Measurements from ENCODE around the gene SCD5.

SCD5 gene

DNA sequence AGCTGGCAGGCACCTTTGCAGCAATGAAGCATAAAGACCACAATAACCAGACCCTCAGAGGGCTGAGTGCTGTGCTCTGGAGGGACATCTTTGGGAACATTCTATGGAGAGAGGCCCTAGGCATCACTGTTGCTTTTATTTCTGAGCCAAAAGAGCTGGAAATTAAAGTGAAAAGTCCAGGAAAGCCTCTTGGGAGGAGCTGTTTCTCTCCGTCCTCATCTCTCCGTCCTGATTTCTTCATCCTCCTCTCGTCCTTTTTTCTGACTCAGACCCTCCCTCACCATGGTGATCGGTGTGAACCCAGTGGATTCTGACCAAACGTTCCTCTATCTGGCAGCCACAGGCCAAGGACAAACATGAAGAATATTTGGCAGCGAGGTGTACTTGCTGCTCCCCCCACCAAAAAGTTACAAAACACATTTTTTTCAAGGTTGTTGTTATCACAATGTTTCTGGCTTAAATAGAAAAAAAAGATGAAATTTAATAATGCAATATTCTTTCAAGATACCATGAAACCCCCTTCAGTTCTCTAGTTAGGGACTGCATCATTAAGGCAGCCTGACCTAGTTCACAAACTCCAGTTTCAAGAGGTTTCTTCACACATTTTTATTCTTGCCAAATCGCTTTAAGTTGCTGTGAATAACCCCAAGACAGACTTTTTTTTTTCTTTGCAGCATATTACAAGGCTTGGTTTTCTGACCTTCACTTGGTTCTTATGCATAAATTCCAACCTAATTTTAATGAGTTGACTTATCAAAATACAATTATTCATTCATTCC is 80.2 kb downstream of the SCD5 start:
- no peak for DNase-seq

DNA sequence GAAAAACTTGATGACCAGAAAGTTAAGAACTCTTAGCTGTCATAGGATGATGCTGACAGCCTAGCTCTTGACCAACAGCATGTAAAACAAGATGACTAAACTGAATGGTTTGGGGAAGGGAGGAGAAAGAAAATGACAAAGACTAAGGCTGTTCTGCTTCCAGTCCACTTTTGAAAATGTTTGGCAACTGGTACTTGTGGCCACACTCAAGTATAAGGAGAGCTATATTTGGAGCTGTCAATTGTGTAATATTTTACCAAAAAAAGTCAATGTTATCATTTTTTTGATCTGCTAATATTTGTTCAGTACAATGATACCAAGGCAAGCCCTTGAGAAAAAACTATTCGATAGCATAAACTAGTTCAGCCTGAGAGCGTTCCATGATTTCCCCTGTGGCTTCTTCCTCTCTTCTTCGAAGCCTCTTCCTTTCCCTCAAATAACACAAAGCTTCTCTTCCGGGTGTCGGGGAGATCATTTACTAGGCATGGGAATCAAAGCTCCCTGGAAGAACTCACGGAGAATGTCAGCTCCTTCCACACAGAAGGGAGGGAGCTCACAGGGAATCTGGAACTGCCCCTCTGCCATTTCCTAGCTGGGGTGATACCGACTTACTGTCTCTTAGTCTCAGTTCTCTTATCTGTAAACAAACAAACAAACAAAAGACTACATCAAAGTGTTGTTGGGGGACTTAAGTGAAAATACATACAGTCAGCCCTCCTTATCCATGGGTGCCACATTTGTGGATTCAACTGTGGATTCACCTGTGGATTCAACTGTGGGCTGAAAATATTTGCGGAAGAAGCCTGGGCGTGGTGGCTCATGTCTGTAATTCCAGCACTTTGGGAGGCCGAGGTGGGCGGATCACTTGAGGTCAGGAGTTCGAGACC is 82.6 kb downstream of the SCD5 start:
- DNase-seq = no peak

- no peak for DNase-seq
These were observed 84.7 kb downstream of the SCD5 start for GRCh38 chr4:82713856-82714255.

GRCh38 chr4:82712561-82712960 is 86.0 kb downstream of the SCD5 start:
- DNase-seq = no peak

GRCh38 chr4:82711158-82711785 is 87.3 kb downstream of the SCD5 start:
- peak; percentile 32 for DNase-seq

DNA sequence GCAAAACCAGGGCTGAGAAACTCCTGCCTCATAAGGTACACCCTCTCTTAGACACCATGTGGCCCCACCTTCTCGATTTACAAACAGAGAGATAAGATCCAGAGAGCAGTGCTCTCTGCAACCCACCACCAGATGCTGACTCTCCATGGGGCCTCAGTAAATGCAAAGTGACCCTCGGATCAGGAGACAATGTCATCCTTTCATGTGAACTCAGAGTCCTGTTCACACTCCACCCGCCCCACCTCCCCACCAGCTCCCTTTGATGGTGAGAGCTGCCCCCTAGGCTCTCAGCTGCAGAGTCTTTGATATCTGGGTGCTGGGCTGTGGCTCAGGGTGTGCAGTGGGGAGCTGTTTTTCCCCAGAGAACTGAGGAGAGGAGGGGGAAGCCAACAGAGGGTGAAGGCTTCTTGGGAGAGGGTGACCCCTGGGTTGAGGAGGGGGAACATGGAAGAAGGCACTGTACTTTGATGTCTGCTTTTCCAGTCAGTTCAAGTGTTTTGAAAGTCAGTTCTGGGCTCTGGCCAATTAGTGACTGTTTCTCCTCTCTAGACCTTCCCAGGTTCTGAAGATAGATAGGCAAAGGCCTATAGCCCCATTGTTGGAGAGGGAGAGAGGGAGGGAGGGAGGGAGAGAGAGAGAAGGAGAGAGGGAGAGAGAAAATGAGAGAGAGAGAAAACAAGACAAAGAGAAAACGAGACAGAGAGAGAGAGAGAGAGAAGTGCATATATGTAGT is 88.2 kb downstream of the SCD5 start:
- DNase-seq = peak; percentile 83

DNA sequence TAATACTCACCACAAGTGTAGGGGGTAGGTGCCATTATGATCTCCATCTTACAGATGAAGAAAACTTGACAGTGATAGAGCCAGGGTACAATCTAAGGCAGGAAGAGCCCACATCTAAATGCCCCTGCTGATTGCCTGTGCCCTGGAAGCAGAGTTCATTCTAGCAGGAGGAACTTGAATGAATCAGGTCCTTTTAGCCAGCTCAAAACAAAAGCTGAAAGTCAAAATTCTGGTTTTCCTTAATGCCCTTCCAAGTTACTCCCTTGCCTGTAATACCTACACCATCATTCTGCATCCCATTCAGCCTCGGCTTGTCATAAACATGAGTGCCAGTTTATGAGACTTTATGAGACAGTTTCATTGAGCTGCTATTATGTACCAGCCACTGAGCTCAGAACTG is 89.6 kb downstream of the SCD5 start:
- no peak for DNase-seq

GRCh38 chr4:82706349-82707000 is 92.1 kb downstream of the SCD5 start:
- no peak for DNase-seq

DNA sequence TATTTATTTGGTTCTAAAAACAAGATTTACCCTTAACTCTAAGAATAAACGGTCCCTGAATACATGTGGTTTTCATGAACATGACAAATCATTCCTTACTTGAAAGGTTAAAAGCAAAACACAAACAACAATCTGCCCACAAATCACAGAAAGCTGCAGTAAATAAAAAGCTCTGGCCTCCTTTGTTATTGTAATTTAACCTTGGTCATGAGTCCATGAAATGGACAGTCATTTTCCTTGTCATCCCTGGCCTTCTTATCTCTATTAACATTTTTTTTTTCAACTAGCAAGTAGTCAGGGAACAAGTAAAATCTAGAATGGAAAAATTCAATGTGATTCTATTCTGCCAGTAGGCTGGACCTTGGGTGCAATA is 92.7 kb downstream of the SCD5 start:
- no peak for DNase-seq

GRCh38 chr4:82705169-82705927 is 93.2 kb downstream of the SCD5 start:
- no peak for DNase-seq

DNA sequence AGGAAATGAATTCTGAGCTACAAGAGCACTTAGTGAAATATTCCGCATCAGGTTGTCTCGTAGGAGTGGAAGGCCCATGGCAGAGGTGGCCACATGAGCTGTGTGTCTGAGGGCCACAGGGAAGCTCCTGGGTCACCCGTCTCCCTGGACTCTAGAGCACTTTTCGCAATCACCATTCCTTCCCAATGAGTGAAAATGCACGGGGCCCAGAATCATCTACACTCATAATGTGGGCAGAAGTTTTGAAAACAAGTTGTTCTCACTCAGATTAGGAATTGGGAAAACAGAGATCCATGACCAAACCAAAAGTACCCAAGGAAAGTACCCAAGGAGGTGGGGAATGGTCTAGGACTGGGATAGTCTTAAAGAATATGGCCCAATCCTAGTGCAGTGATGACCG is 94.4 kb downstream of the SCD5 start:
- no peak for DNase-seq

GRCh38 chr4:82698412-82698811 is 100.2 kb downstream of the SCD5 start:
- DNase-seq = no peak

DNA sequence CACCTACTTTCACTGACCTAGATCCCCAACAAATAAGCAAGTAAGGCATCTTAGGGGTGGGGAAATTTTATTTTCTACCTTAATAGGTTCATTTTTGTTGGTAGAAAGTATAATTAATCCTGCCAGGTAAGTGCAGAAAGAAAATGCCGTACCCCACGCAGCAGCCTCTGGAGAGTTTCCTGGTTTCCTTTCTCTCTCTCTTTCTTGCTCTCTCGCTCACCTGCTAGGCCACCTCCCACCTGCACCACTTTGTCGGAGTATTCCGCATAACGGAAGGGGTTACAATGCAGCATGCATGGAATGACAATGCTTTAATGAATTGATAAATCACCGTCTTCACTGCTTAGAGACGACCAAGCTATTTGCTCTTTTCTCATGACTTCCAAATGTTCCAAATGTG is 101.0 kb downstream of the SCD5 start:
- no peak for DNase-seq

DNA sequence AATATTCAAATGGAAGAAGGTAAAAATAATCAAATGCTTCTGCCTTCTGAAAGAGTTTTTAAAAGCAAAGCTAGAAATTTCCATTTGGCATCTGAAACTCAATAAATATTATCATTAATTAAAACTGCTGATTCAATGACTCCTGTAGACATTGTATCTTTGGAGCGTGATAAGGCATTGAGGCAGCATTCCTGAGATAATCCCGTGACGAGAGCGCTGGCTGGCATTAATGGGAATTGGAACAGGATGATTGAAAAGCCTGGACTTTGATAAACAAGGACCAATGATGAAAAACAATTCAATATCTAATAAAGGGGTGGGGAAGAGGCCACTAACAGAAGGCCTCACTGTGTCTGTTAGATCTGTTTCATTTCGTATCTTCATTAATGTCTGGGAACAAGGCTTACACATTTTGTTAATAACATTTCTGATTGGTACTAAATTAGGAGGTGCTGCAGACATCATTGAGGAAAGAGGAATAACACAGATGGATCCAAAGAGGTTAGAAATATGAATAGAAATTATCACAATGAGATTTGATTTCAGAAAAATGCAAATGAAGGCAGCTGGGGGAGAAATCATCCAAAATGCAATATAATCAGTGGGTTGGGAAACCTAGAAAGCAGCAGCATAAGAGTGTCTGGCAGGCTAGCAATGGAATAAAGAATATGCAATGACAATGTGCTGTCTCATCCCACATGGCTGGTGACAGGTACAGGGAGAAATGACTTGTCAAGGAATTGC is 102.3 kb downstream of the SCD5 start:
- no peak for DNase-seq

- no peak for DNase-seq
These were observed 103.7 kb downstream of the SCD5 start for GRCh38 chr4:82694892-82695291.

GRCh38 chr4:82694046-82694445 is 104.5 kb downstream of the SCD5 start:
- DNase-seq = peak; percentile 30

DNA sequence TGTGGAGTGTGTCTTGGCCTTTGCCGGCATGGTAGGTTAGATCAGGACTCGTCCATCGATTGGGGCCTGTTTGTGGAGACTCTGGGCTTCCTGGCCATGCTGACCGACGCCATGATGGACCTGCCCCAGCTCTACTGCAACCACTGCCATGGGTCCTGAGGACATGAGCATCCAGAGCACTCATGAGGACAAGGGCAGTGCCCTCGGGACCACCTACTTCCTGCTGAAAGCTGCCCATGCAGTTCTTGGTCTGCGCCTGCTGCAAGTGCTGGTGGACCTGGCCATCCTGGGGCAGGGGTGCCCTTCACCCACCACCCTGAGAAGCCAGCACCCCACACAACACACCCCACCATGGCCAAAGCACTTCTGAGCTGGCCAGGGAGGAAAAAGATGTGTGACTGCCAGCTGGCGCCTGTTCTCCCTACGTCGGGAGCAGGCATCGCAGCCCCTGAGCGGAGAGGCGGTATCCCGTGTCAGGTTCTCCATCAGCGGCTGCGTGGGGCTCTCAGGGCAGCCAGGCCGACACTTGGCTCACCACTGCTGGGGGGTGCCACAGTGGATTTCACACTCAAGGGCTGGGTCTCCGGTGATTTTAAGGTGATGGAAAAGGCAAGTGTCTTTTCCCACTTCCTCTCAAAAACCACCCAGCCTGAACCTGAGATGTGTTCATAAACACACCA is 106.4 kb downstream of the SCD5 start:
- DNase-seq = no peak

DNA sequence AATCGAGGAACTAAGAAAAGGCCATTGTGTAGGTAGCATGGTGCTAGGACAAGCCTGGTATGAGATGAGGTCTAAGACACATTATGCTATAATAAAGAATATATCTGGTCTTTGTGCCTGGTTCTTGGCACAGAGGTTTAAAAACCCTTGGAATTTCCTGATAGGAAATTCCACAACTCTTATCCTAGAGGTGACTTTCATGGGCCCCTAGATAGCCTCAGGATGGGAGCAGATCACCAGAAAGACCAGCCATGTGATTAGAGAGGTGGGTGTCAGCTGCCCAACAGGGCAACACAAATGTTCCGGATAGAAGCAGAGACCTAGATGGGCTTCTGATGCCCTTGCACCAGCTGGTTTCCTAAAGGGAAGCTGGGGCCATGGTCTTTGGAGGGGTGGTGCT is 107.2 kb downstream of the SCD5 start:
- DNase-seq = no peak

- DNase-seq = peak; percentile 29
These were observed 110.4 kb downstream of the SCD5 start for GRCh38 chr4:82688091-82688795.

- DNase-seq = no peak
These were observed 111.1 kb downstream of the SCD5 start for GRCh38 chr4:82687531-82687930.

Measured in NCI-H69 (cell line).